ENCODE results near the gene METAP1D.
"Not testable (repeated sequence)": the region's sequence is repeated elsewhere in the genome, so short reads cannot be mapped to it uniquely, and the experiment has no call there.

Gene METAP1D

DNA sequence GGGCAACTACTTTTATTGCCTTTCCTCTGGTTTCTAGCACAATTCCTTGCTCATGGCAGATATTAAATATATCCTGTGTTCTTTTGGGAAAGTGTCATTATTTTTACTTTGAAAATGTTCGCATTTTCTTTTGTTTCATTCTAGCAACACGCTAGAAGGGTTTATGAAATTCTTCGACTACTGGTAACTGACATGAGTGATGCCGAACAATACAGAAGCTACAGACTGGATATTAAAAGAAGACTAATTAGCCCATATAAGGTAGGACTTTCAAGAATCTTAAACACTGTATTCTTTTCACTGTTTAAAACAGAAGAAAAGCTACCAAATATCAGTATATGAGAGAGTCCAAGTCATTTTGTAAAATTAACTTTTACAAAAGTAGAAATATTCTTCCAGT, 20.6 kb upstream of the METAP1D start:
- Histone ChIP-seq H3K4me3 (ENCODE audit: low read depth in 1 of 2, low read length in 1 of 2) (no peak overlapping the region), H3K9me3 (no peaks in the 10 kb centered on the region), H3K36me3 (peaks cover 25% of the 10 kb centered on the region), H3K4me1 (ENCODE audit: control insufficient read depth in 1 of 2, insufficient read depth in 1 of 2, low read depth in 1 of 2, low read length in 1 of 2) (peaks cover 3 to 16% of the 10 kb centered on the region in 2 experiments), H3K27me3 (no peaks in the 10 kb centered on the region), H3K27ac (no peak overlapping the region)
- TF ChIP-seq, protein P1, sequence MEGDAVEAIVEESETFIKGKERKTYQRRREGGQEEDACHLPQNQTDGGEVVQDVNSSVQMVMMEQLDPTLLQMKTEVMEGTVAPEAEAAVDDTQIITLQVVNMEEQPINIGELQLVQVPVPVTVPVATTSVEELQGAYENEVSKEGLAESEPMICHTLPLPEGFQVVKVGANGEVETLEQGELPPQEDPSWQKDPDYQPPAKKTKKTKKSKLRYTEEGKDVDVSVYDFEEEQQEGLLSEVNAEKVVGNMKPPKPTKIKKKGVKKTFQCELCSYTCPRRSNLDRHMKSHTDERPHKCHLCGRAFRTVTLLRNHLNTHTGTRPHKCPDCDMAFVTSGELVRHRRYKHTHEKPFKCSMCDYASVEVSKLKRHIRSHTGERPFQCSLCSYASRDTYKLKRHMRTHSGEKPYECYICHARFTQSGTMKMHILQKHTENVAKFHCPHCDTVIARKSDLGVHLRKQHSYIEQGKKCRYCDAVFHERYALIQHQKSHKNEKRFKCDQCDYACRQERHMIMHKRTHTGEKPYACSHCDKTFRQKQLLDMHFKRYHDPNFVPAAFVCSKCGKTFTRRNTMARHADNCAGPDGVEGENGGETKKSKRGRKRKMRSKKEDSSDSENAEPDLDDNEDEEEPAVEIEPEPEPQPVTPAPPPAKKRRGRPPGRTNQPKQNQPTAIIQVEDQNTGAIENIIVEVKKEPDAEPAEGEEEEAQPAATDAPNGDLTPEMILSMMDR (IDR thresholded peaks at IDR 0.05) = no peak

DNA sequence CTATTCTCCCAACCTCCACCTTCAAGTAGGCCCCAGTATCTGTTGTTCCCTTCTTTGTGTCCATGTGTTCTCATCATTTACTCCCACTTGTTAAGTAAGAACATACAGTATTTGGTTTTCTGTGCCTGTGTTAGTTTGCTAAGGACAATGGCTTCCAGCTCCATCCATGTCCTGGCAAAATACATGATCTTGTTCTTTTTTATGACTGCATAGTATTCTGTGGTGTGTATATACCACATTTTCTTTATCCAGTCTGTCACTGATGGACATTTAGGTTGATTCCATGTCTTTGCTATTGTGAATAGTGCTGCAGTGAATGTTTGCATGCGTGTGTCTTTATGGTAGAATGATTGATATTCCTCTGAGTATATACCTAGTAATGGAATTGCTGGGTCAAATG, 15.8 kb upstream of the METAP1D start:
- not testable (repeated sequence) for H3K4me3 ChIP-seq (ENCODE audit: low read depth in 1 of 2, low read length in 1 of 2); H3K9me3 ChIP-seq; H3K27ac ChIP-seq; H3K27me3 ChIP-seq
- peaks cover 0 to 16% of the 10 kb centered on the region in 2 experiments for H3K4me1 ChIP-seq (ENCODE audit: control insufficient read depth in 1 of 2, insufficient read depth in 1 of 2, low read depth in 1 of 2, low read length in 1 of 2)
- peaks cover 15% of the 10 kb centered on the region for H3K36me3 ChIP-seq

DNA sequence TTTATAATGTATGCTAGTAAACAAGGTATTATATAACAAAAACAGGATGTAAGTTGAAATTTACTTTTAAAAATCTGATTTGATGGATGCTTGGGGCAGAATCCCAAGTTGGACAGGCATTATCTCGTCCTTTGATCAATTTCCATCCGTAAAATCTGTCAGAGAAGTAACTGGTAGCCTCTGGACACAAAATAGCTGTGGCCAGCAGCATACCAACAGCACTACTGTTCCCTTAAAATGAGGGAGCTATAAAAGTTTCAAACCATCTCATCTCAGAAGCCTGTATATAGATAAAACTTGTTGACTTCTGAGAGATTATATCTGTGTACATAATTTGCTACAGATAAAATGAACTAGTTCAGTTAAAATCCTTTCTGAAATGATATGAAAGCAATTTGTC, 14.7 kb upstream of the METAP1D start:
- Histone ChIP-seq H3K36me3 (peaks cover 4% of the 10 kb centered on the region), H3K4me3 (ENCODE audit: low read depth in 1 of 2, low read length in 1 of 2) (no peak overlapping the region), H3K9me3 (no peaks in the 10 kb centered on the region), H3K27ac (no peak overlapping the region), H3K27me3 (no peaks in the 10 kb centered on the region), H3K4me1 (ENCODE audit: control insufficient read depth in 1 of 2, insufficient read depth in 1 of 2, low read depth in 1 of 2, low read length in 1 of 2) (peaks cover 0 to 16% of the 10 kb centered on the region in 2 experiments)
- TF ChIP-seq, protein P1 (IDR thresholded peaks at IDR 0.05) = no peak

DNA sequence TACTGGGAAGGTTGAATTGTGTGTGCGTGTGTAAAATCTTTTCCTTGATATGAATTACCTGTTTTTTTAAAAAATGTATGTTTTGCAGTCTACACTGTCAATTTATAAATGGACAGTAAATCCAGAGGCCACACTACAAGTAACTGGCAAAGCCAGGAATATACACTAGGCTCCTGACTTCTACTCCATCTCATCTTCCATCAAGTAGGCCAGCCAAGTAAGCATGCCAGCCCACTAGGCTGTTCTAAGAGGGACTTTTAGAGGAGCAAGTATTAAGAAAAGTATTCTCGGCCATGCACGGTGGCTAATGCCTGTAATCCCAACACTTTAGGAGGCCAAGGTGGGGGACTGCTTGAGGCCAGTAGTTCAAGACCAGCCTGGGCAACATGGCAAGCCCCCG, 13.0 kb upstream of the METAP1D start:
- TF ChIP-seq, protein P1 (IDR thresholded peaks at IDR 0.05) = no peak

DNA sequence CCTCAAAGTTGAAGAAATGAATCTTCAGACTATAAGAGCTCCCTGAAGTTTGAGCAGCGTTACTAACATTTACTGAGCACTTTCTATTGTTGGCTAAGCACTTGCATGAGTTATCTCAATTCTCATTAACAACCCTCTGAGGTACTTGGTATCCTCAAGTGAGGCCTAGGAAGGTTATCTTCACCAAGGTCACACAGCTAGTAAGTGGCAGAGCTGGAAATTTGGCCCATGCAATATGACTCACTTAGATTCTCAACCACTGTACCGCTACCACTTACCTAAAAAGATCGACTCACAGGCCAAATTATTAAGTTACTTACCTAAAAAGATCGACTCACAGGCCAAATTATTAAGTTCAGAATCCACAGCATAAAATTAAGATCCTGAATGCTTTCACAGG, 8.7 kb upstream of the METAP1D start:
- H3K4me1 ChIP-seq (ENCODE audit: control insufficient read depth in 1 of 2, insufficient read depth in 1 of 2, low read depth in 1 of 2, low read length in 1 of 2) = no peaks in the 10 kb centered on the region
- TF ChIP-seq, protein P1 (IDR thresholded peaks at IDR 0.05) = no peak
- H3K4me3 ChIP-seq (ENCODE audit: low read depth in 1 of 2, low read length in 1 of 2) = no peak overlapping the region
- H3K27ac ChIP-seq = no peak overlapping the region
- no peaks in the 10 kb centered on the region for H3K36me3 ChIP-seq
- H3K9me3 ChIP-seq = no peaks in the 10 kb centered on the region
- H3K27me3 ChIP-seq = no peaks in the 10 kb centered on the region

More for the DNA sequence above, 13.0 kb upstream of the METAP1D start:
- Histone ChIP-seq H3K27me3 (no peaks in the 10 kb centered on the region), H3K27ac (no peak overlapping the region), H3K4me3 (ENCODE audit: low read depth in 1 of 2, low read length in 1 of 2) (no peak overlapping the region), H3K36me3 (no peaks in the 10 kb centered on the region), H3K9me3 (no peaks in the 10 kb centered on the region), H3K4me1 (ENCODE audit: control insufficient read depth in 1 of 2, insufficient read depth in 1 of 2, low read depth in 1 of 2, low read length in 1 of 2) (peaks cover 0 to 16% of the 10 kb centered on the region in 2 experiments)

GRCh38 chr2:171995586-171995985, 4.2 kb upstream of the METAP1D start:
- Histone ChIP-seq H3K27me3 (no peaks in the 10 kb centered on the region), H3K4me3 (ENCODE audit: low read depth in 1 of 2, low read length in 1 of 2) (no peak overlapping the region), H3K4me1 (ENCODE audit: control insufficient read depth in 1 of 2, insufficient read depth in 1 of 2, low read depth in 1 of 2, low read length in 1 of 2) (peaks cover 13 to 15% of the 10 kb centered on the region in 2 experiments), H3K27ac (no peak overlapping the region), H3K36me3 (no peaks in the 10 kb centered on the region), H3K9me3 (no peaks in the 10 kb centered on the region)
- TF ChIP-seq, protein P1 (IDR thresholded peaks at IDR 0.05) = no peak
